Mucosa of descending colon (tissue), 3 donors: ENCODE measurements around the gene ST6GALNAC3. TPM values are rescaled to one million over a fixed set of nuclear protein-coding genes. Genes with fewer than 3 reads are reported as not detected.

Experiments
- ATAC-seq: fragments of 200-7000 bp; cut with Tn5 transposase; one replicate; pipeline ENCODE4 v1.9.1; 2020; ENCODE audit warnings: mild to moderate bottlenecking, moderate library complexity
- DNase-seq, 3 donors: peaks; one replicate each; pipeline ENCODE4 v3.0.0-alpha.2; 2020
- H3K36me3 ChIP-seq: fragments of 200-600 bp; one replicate; pipeline ENCODE4 v1.8.0; 2021; ENCODE audit warnings: low read depth, mild to moderate bottlenecking
- H3K4me1 ChIP-seq: fragments of 200-600 bp; one replicate; pipeline ENCODE4 v1.8.0; 2021; ENCODE audit warnings: low read depth, mild to moderate bottlenecking
- H3K4me3 ChIP-seq: fragments of 200-600 bp; one replicate; pipeline ENCODE4 v1.8.0; 2021; ENCODE audit warnings: mild to moderate bottlenecking
- H3K9me3 ChIP-seq: fragments of 200-600 bp; one replicate; pipeline ENCODE4 v1.8.0; 2021; ENCODE audit warnings: mild to moderate bottlenecking
- CTCF ChIP-seq: fragments of 200-600 bp; IDR thresholded peaks from one replicate; pipeline ENCODE4 v1.8.0; 2022; ENCODE audit warnings: antibody characterized with exemption, mild to moderate bottlenecking
- intact Hi-C, 2 donors: fragments of 100-400 bp; cut with DNase I in 1 of 2; cut with micrococcal nuclease in 1 of 2; formaldehyde crosslinking; loops; one replicate each; pipeline versions ENCODE4 v1.11.0 to v1.11.1; 2022; cut with DNase I, micrococcal nuclease
- total RNA-seq, 3 donors: library from RNA; stranded (reverse); fragmentation: NEBNext Ultra II Directional in 2 of 3; extraction: Animal tissue kit (Norgen Biotek cat#: 25700) in 2 of 3; gene quantifications; one replicate each; pipeline versions ENCODE4 v1.2.1 to v1.2.4, GENCODE V29; 2021 to 2023
- donor health status: DM: no; HTN: no; CAD: no; lungs with moderate emphysema.
- donor health status: DM: no; HTN: no; CAD: no.
- donor health status: DM: no; HTN: yes; CAD: no.

ST6GALNAC3 gene
- total RNA-seq, 3 donors from 2014 or later: 5.4 to 9.0 (median 6.7) TPM

DNA sequence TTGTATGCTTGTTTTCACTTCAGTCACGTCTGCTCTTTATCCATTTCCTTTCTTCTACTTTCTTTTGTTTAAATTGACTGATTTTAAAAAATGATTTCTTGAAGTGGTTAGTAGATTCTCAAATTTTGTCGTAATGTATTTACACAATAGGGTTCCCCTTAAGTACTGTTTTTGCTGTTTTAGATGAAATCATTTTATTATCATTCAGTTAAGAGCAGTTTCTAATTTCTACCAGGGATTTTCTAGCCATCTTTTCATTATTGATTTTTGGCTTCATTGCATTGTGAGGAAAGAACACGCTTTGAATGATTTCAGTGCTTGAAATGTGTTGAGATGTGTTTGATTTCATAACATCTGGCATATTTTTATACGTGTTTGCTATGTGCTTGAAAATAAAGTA lies 27.0 kb downstream of the ST6GALNAC3 start:
- TF ChIP-seq CTCF: no peak
- no peak for DNase-seq
- ATAC-seq: no peak

GRCh38 chr1:76102046-76102445 lies 27.5 kb downstream of the ST6GALNAC3 start:
- Histone ChIP-seq H3K4me3 (no peak overlapping the region), H3K36me3 (no peaks in the 10 kb centered on the region), H3K9me3 (no peaks in the 10 kb centered on the region), H3K4me1 (no peaks in the 10 kb centered on the region)
- ATAC-seq: no peak
- TF ChIP-seq CTCF: no peak
- intact Hi-C loops: no loop called here
- no peak for DNase-seq

More for the DNA sequence above, 27.0 kb downstream of the ST6GALNAC3 start:
- intact Hi-C loops: no loop called here
- Histone ChIP-seq H3K4me3 (no peak overlapping the region), H3K4me1 (no peaks in the 10 kb centered on the region), H3K36me3 (no peaks in the 10 kb centered on the region), H3K9me3 (no peaks in the 10 kb centered on the region)

GRCh38 chr1:76103034-76103433 lies 28.5 kb downstream of the ST6GALNAC3 start:
- intact Hi-C loops: no loop called here
- no peak for ATAC-seq
- H3K4me1 ChIP-seq: no peaks in the 10 kb centered on the region
- H3K4me3 ChIP-seq: no peak overlapping the region
- H3K9me3 ChIP-seq: no peaks in the 10 kb centered on the region
- no peak for DNase-seq
- no peak for TF ChIP-seq CTCF
- H3K36me3 ChIP-seq: no peaks in the 10 kb centered on the region

- DNase-seq (no peak), ATAC-seq (no peak)
- intact Hi-C loops: no loop called here
- Histone ChIP-seq H3K9me3 (no peaks in the 10 kb centered on the region), H3K36me3 (no peaks in the 10 kb centered on the region), H3K4me3 (no peak overlapping the region), H3K4me1 (no peaks in the 10 kb centered on the region)
- no peak for TF ChIP-seq CTCF
Measured at GRCh38 chr1:76105372-76105771, 30.8 kb downstream of the ST6GALNAC3 start.

GRCh38 chr1:76106251-76106650 lies 31.7 kb downstream of the ST6GALNAC3 start:
- Histone ChIP-seq H3K4me3 (no peak overlapping the region), H3K36me3 (no peaks in the 10 kb centered on the region), H3K4me1 (no peaks in the 10 kb centered on the region), H3K9me3 (no peaks in the 10 kb centered on the region)
- ATAC-seq (no peak), DNase-seq (no peak)
- intact Hi-C loops: no loop called here
- no peak for TF ChIP-seq CTCF

DNA sequence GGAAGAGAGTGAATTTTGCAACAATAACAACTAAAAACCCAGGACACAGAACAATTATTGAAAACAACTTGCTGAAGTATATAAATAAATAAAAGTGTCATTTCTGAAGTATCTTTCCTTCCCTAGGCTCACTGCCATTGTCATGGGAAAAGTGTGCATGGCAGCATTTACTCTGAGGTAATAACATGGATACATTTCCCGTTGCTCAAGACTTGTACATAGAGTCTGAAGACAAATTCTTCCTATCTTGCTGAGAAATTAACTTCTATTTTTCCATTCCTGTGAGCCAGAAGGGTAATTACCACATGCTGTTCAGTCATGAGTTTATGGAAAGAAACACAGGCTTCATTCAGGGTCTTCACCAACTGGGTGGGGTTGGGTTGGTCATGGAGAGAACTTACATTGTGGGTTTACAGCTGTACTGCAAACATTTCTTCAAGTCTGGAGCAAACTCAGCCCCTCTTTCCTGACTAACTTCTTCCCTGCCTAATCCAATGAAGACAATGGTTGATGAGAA lies 32.2 kb downstream of the ST6GALNAC3 start:
- ATAC-seq (no peak), DNase-seq (no peak)
- no peak overlapping the region for H3K4me3 ChIP-seq
- H3K9me3 ChIP-seq: no peaks in the 10 kb centered on the region
- H3K36me3 ChIP-seq: no peaks in the 10 kb centered on the region
- TF ChIP-seq CTCF: no peak
- H3K4me1 ChIP-seq: no peaks in the 10 kb centered on the region
- intact Hi-C loops: no loop called here
